Subcutaneous adipose tissue (tissue), 4 donors: ENCODE measurements around the gene HNRNPH3. TPM values are rescaled to one million over a fixed set of nuclear protein-coding genes. Genes with fewer than 3 reads are reported as not detected.

Source experiments
- CTCF ChIP-seq: fragments of 450-650 bp; IDR thresholded peaks from one replicate; pipeline ENCODE4 v1.5.1; 2016; ENCODE audit warnings: low read depth, mild to moderate bottlenecking, control low read depth, antibody characterized with exemption, moderate library complexity
- total RNA-seq, 4 donors: library from RNA; depleted of rRNA; stranded (reverse); fragments of >200 nt; gene quantifications; one replicate each; pipeline ENCODE4 v1.1.0, GENCODE V29; 2016

HNRNPH3 gene
- 10 to 100 TPM; 49.3 to 88.0 (median 56.3) TPM for total RNA-seq

- TF ChIP-seq CTCF, result no peak
Measured at GRCh38 chr10:68331455-68332258, at the start of gene HNRNPH3. Gene HNRNPH3, plus strand, starts transcription at chr10:68332064. Its CDS starts 5,158 bp downstream, at chr10:68337222.

- no peak for TF ChIP-seq CTCF
Measured at GRCh38 chr10:68284062-68285001, 47.5 kb upstream of the HNRNPH3 start.

- TF ChIP-seq CTCF, result no peak
Measured at GRCh38 chr10:68288717-68289116, 43.1 kb upstream of the HNRNPH3 start.

GRCh38 chr10:68290736-68291135 lies 41.1 kb upstream of the HNRNPH3 start:
- no peak for TF ChIP-seq CTCF

GRCh38 chr10:68296843-68297663 lies 34.8 kb upstream of the HNRNPH3 start:
- TF ChIP-seq CTCF, result no peak

GRCh38 chr10:68301301-68301700 lies 30.6 kb upstream of the HNRNPH3 start:
- no peak for TF ChIP-seq CTCF
